HepG2 (cell line): ENCODE data around the gene EPB41L2. TPM values are rescaled to one million over a fixed set of nuclear protein-coding genes. Genes with fewer than 3 reads are reported as not detected.

Experiments used
- FOXA1 ChIP-seq, 2 experiments: fragments of 450-650 bp in 1 of 2; sonication (generic) in 1 of 2; formaldehyde crosslinking in 1 of 2; IDR thresholded peaks; 2 replicates each; pipeline versions ENCODE4 v1.4.0 to v1.6.1; 2016 to 2020; ENCODE audit warnings: missing genetic modification reagents in 1 of 2
- GABPA ChIP-seq, 2 experiments: IDR thresholded peaks; 2 replicates each; pipeline ENCODE4 v1.6.1; 2011 to 2016; ENCODE audit warnings: low read depth in 2 of 2, low read length in 1 of 2, missing biosample characterization in 1 of 2, missing genetic modification characterization in 1 of 2
- GABPB1 ChIP-seq: IDR thresholded peaks from 2 replicates; pipeline ENCODE4 v1.6.1; 2016; ENCODE audit warnings: mild to moderate bottlenecking, missing genetic modification reagents, moderate library complexity, missing compliant biosample characterization
- HMGA1 ChIP-seq: sonication (generic); formaldehyde crosslinking; conservative IDR thresholded peaks from 2 replicates; pipeline ENCODE4 v1.4.0; 2020; ENCODE audit warnings: missing genetic modification reagents
- KLF13 ChIP-seq: sonication (generic); formaldehyde crosslinking; IDR thresholded peaks from 2 replicates; pipeline ENCODE4 v1.4.0; 2020; ENCODE audit warnings: mild to moderate bottlenecking, missing genetic modification reagents
- KLF15 ChIP-seq: sonication (generic); formaldehyde crosslinking; IDR thresholded peaks from 2 replicates; pipeline ENCODE4 v1.8.1; 2023; ENCODE audit warnings: borderline replicate concordance, mild to moderate bottlenecking, inconsistent platforms, missing genetic modification reagents, mixed read lengths
- MED13 ChIP-seq: sonication (generic); formaldehyde crosslinking; IDR thresholded peaks from 2 replicates; pipeline ENCODE4 v1.5.0; 2020; ENCODE audit warnings: missing genetic modification reagents
- SMC3 ChIP-seq: IDR thresholded peaks from 2 replicates; pipeline ENCODE4 v1.6.1; 2011; ENCODE audit warnings: low read length, improper control_type of control experiment
- TCF7L2 ChIP-seq: IDR thresholded peaks from 2 replicates; pipeline ENCODE4 v1.6.1; 2011; ENCODE audit warnings: mild to moderate bottlenecking, low read depth, low read length, moderate library complexity
- ZBTB43 ChIP-seq: sonication (generic); formaldehyde crosslinking; conservative IDR thresholded peaks from 2 replicates; pipeline ENCODE4 v1.4.0; 2020; ENCODE audit warnings: missing genetic modification reagents
- ZBTB7A ChIP-seq: sonication (generic); formaldehyde crosslinking; IDR thresholded peaks from 2 replicates; pipeline ENCODE4 v1.8.0; 2022; ENCODE audit warnings: mild to moderate bottlenecking, missing genetic modification reagents
- ZKSCAN8 ChIP-seq: IDR thresholded peaks from 2 replicates; pipeline ENCODE4 v1.6.1; 2016; ENCODE audit warnings: borderline replicate concordance, missing genetic modification reagents, missing compliant biosample characterization
- ZNF253 ChIP-seq: sonication (generic); formaldehyde crosslinking; IDR thresholded peaks from 2 replicates; pipeline ENCODE4 v1.8.0; 2022; ENCODE audit warnings: mild to moderate bottlenecking, missing genetic modification reagents, borderline replicate concordance
- ZNF644 ChIP-seq: IDR thresholded peaks from 2 replicates; pipeline ENCODE4 v1.6.1; 2016; ENCODE audit warnings: low read depth
- ZNF766 ChIP-seq: sonication (generic); formaldehyde crosslinking; IDR thresholded peaks from 2 replicates; pipeline ENCODE4 v1.5.0; 2020; ENCODE audit warnings: missing genetic modification reagents, borderline replicate concordance
- ZNF776 ChIP-seq: sonication (generic); formaldehyde crosslinking; IDR thresholded peaks from 2 replicates; pipeline ENCODE4 v1.4.0; 2020; ENCODE audit warnings: mild to moderate bottlenecking, missing genetic modification reagents
- ZNF83 ChIP-seq: sonication (generic); formaldehyde crosslinking; IDR thresholded peaks from 2 replicates; pipeline ENCODE4 v1.4.0; 2020; ENCODE audit warnings: missing genetic modification reagents, mild to moderate bottlenecking, borderline replicate concordance
- ZSCAN31 ChIP-seq: sonication (generic); formaldehyde crosslinking; IDR thresholded peaks from 2 replicates; pipeline ENCODE4 v1.5.0; 2020; ENCODE audit warnings: low read depth, mild to moderate bottlenecking, missing genetic modification reagents
- polyA plus RNA-seq, 8 experiments: library from polyadenylated mRNA; depleted of rRNA in 3 of 8; stranded (reverse) in 7 of 8; unstranded in 1 of 8; fragments of >200 nt; fragmentation: Illumina TruSeq in 4 of 8; extraction: Trizol in 4 of 8; gene quantifications; 2 replicates each; pipeline versions ENCODE4 v1.2.1 to v1.2.3, GENCODE V29; 2011 to 2016; ENCODE audit warnings: low read depth in 4 of 8, missing spikeins in 1 of 8, mixed read lengths in 1 of 8; ENCODE audit not compliant: insufficient read depth in 1 of 8
- total RNA-seq, 5 experiments: library from RNA; depleted of rRNA; stranded (reverse); fragments of >200 nt; fragmentation: Illumina TruSeq; extraction: Trizol; gene quantifications; 2 replicates each; pipeline ENCODE4 v1.2.3, GENCODE V29; 2016; ENCODE audit warnings: low read depth in 1 of 5
- TF ChIP-seq, protein P1 (sequence below): sonication (generic); formaldehyde crosslinking; IDR thresholded peaks from 2 replicates; pipeline ENCODE4 v1.4.0; 2020; ENCODE audit warnings: missing genetic modification reagents
- TF ChIP-seq, protein P2 (sequence below): sonication (generic); formaldehyde crosslinking; IDR thresholded peaks from 2 replicates; pipeline ENCODE4 v1.4.0; 2020; ENCODE audit warnings: missing genetic modification reagents, borderline replicate concordance

EPB41L2 gene
- total and polyA plus RNA-seq, 2 of the 13 experiments (the other 11 are each of a cell fraction or from before 2014, with no cell fraction given), result 41.7 to 56.4 TPM

DNA sequence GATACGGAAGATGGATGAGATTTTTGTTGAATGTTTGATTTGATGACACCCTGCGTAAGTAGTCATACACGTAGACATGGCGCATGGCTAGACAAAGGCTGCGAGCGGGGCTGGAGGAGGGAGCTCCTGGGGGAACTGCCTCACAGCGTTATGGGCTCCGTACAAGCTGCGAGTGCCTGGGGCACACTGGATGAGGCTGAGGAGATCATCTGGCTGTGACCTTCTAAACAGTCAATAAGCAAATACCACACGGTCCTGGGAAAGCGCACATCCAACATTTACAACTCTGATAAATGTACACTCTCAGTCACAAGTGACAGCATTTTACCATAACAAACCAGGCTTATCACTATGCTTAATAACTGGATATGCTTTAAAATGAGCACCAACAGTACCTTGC is 198.7 kb downstream of the EPB41L2 start (continued):
- TF ChIP-seq, protein P1, sequence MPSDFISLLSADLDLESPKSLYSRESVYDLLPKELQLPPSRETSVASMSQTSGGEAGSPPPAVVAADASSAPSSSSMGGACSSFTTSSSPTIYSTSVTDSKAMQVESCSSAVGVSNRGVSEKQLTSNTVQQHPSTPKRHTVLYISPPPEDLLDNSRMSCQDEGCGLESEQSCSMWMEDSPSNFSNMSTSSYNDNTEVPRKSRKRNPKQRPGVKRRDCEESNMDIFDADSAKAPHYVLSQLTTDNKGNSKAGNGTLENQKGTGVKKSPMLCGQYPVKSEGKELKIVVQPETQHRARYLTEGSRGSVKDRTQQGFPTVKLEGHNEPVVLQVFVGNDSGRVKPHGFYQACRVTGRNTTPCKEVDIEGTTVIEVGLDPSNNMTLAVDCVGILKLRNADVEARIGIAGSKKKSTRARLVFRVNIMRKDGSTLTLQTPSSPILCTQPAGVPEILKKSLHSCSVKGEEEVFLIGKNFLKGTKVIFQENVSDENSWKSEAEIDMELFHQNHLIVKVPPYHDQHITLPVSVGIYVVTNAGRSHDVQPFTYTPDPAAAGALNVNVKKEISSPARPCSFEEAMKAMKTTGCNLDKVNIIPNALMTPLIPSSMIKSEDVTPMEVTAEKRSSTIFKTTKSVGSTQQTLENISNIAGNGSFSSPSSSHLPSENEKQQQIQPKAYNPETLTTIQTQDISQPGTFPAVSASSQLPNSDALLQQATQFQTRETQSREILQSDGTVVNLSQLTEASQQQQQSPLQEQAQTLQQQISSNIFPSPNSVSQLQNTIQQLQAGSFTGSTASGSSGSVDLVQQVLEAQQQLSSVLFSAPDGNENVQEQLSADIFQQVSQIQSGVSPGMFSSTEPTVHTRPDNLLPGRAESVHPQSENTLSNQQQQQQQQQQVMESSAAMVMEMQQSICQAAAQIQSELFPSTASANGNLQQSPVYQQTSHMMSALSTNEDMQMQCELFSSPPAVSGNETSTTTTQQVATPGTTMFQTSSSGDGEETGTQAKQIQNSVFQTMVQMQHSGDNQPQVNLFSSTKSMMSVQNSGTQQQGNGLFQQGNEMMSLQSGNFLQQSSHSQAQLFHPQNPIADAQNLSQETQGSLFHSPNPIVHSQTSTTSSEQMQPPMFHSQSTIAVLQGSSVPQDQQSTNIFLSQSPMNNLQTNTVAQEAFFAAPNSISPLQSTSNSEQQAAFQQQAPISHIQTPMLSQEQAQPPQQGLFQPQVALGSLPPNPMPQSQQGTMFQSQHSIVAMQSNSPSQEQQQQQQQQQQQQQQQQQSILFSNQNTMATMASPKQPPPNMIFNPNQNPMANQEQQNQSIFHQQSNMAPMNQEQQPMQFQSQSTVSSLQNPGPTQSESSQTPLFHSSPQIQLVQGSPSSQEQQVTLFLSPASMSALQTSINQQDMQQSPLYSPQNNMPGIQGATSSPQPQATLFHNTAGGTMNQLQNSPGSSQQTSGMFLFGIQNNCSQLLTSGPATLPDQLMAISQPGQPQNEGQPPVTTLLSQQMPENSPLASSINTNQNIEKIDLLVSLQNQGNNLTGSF (CRISPR knock-in tag), result no peak
- TF ChIP-seq ZNF253 (CRISPR knock-in tag) (no peak), KLF13 (CRISPR knock-in tag) (no peak), FOXA1 (IDR thresholded peaks at IDR 0.05) (no peak), FOXA1 (CRISPR knock-in tag; IDR thresholded peaks at IDR 0.05) (peak; percentile 92), GABPA (IDR thresholded peaks at IDR 0.05; ENCODE audit: low read depth, low read length) (no peak), GABPA (CRISPR knock-in tag; IDR thresholded peaks at IDR 0.05; ENCODE audit: low read depth) (no peak), SMC3 (no peak; the same call in 1 of the 2 replicates), ZSCAN31 (no peak), KLF15 (no peak), ZKSCAN8 (0 out of 2 replicates have a peak, but pooled peaks have one; percentile 38), MED13 (no peak), ZBTB7A (CRISPR knock-in tag) (no peak), ZNF83 (CRISPR knock-in tag) (no peak), ZNF766 (CRISPR knock-in tag) (no peak), ZBTB43 (CRISPR knock-in tag) (0 out of 2 replicates have a peak, but pooled peaks have one; percentile 33), ZNF776 (CRISPR knock-in tag) (no peak), HMGA1 (CRISPR knock-in tag) (no peak), GABPB1 (CRISPR knock-in tag) (0 out of 2 replicates have a peak, but pooled peaks have one; percentile 31), ZNF644 (CRISPR knock-in tag) (0 out of 2 replicates have a peak, but pooled peaks have one; percentile 51), TCF7L2 (no peak)
- TF ChIP-seq, protein P2, sequence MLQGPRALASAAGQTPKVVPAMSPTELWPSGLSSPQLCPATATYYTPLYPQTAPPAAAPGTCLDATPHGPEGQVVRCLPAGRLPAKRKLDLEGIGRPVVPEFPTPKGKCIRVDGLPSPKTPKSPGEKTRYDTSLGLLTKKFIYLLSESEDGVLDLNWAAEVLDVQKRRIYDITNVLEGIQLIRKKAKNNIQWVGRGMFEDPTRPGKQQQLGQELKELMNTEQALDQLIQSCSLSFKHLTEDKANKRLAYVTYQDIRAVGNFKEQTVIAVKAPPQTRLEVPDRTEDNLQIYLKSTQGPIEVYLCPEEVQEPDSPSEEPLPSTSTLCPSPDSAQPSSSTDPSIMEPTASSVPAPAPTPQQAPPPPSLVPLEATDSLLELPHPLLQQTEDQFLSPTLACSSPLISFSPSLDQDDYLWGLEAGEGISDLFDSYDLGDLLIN, result no peak
